ENCODE measurements around the gene C11orf97. TPM values are rescaled to one million over a fixed set of nuclear protein-coding genes. Genes with fewer than 3 reads are reported as not detected.
A peak's percentile ranks its signal among the peaks of the same experiment; 100 is the strongest.

The C11orf97 gene
- total RNA-seq, 4 donors from 2014 or later: not detected

GRCh38 chr11:94543695-94544645 is 31.7 kb downstream of the C11orf97 start, which contains the start of gene FUT4:
TSS of gene FUT4 (plus strand) at chr11:94543921. CDS start at chr11:94544134, 213 bp downstream.
- peak; percentile 89 to 91 for ATAC-seq
- Histone ChIP-seq H3K4me3 (peak within 1 kb of the TSS; percentile 70 to 86 (median 82)), H3K27ac (peak within 1 kb of the TSS; percentile 84 to 93 (median 92)), H3K9me3 (no peaks in the 10 kb centered on the region), H3K4me1 (peaks cover 0 to 10% of the 10 kb centered on the region in 2 donors), H3K36me3 (no peaks in the 10 kb centered on the region), H3K27me3 (no peaks in the 10 kb centered on the region)
- in situ Hi-C loops (cut with MboI; ENCODE audit: low sequenced_read_pairs in 4 of 4) (no loop called here), intact Hi-C loops (cut with DNase I; ENCODE audit: low total_unique reads) (no loop called here)
- peak; percentile 74 to 77 for DNase-seq
- peak; percentile 45 to 57 for TF ChIP-seq POLR2A (IDR thresholded peaks at IDR 0.05)
- TF ChIP-seq, protein P1, sequence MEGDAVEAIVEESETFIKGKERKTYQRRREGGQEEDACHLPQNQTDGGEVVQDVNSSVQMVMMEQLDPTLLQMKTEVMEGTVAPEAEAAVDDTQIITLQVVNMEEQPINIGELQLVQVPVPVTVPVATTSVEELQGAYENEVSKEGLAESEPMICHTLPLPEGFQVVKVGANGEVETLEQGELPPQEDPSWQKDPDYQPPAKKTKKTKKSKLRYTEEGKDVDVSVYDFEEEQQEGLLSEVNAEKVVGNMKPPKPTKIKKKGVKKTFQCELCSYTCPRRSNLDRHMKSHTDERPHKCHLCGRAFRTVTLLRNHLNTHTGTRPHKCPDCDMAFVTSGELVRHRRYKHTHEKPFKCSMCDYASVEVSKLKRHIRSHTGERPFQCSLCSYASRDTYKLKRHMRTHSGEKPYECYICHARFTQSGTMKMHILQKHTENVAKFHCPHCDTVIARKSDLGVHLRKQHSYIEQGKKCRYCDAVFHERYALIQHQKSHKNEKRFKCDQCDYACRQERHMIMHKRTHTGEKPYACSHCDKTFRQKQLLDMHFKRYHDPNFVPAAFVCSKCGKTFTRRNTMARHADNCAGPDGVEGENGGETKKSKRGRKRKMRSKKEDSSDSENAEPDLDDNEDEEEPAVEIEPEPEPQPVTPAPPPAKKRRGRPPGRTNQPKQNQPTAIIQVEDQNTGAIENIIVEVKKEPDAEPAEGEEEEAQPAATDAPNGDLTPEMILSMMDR (IDR thresholded peaks at IDR 0.05 in 4 of 5, conservative IDR thresholded peaks at IDR 0.05 in 1 of 5): no peak

DNA sequence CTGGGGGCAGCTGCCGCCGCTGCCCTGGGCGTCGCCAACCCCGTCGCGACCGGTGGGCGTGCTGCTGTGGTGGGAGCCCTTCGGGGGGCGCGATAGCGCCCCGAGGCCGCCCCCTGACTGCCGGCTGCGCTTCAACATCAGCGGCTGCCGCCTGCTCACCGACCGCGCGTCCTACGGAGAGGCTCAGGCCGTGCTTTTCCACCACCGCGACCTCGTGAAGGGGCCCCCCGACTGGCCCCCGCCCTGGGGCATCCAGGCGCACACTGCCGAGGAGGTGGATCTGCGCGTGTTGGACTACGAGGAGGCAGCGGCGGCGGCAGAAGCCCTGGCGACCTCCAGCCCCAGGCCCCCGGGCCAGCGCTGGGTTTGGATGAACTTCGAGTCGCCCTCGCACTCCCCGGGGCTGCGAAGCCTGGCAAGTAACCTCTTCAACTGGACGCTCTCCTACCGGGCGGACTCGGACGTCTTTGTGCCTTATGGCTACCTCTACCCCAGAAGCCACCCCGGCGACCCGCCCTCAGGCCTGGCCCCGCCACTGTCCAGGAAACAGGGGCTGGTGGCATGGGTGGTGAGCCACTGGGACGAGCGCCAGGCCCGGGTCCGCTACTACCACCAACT is 32.5 kb downstream of the C11orf97 start:
- DNase-seq: no peak
- Histone ChIP-seq H3K9me3 (no peaks in the 10 kb centered on the region), H3K36me3 (no peaks in the 10 kb centered on the region), H3K27me3 (no peaks in the 10 kb centered on the region), H3K4me1 (peaks cover 0 to 10% of the 10 kb centered on the region in 2 donors), H3K27ac (peak overlapping the region; percentile 2 to 92 (median 88)), H3K4me3 (peak overlapping the region; percentile 70 to 86 (median 82))
- in situ Hi-C loops (cut with MboI; ENCODE audit: low sequenced_read_pairs in 4 of 4): no loop called here
- ATAC-seq: no peak
- TF ChIP-seq POLR2A (IDR thresholded peaks at IDR 0.05): no peak
- TF ChIP-seq, protein P1 (IDR thresholded peaks at IDR 0.05 in 4 of 5, conservative IDR thresholded peaks at IDR 0.05 in 1 of 5): no peak
- intact Hi-C loops (cut with DNase I; ENCODE audit: low total_unique reads): no loop called here

DNA sequence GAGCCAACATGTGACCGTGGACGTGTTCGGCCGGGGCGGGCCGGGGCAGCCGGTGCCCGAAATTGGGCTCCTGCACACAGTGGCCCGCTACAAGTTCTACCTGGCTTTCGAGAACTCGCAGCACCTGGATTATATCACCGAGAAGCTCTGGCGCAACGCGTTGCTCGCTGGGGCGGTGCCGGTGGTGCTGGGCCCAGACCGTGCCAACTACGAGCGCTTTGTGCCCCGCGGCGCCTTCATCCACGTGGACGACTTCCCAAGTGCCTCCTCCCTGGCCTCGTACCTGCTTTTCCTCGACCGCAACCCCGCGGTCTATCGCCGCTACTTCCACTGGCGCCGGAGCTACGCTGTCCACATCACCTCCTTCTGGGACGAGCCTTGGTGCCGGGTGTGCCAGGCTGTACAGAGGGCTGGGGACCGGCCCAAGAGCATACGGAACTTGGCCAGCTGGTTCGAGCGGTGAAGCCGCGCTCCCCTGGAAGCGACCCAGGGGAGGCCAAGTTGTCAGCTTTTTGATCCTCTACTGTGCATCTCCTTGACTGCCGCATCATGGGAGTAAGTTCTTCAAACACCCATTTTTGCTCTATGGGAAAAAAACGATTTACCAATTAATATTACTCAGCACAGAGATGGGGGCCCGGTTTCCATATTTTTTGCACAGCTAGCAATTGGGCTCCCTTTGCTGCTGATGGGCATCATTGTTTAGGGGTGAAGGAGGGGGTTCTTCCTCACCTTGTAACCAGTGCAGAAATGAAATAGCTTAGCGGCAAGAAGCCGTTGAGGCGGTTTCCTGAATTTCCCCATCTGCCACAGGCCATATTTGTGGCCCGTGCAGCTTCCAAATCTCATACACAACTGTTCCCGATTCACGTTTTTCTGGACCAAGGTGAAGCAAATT is 33.3 kb downstream of the C11orf97 start:
- Histone ChIP-seq H3K9me3 (no peaks in the 10 kb centered on the region), H3K27me3 (no peaks in the 10 kb centered on the region), H3K4me3 (peak overlapping the region; percentile 70 to 86 (median 82)), H3K27ac (no peak overlapping the region), H3K4me1 (peaks cover 0 to 10% of the 10 kb centered on the region in 2 donors), H3K36me3 (no peaks in the 10 kb centered on the region)
- in situ Hi-C loops (cut with MboI; ENCODE audit: low sequenced_read_pairs in 4 of 4): no loop called here
- DNase-seq: no peak
- intact Hi-C loops (cut with DNase I; ENCODE audit: low total_unique reads): no loop called here
- ATAC-seq: no peak
- TF ChIP-seq POLR2A (IDR thresholded peaks at IDR 0.05): no peak
- TF ChIP-seq, protein P1 (IDR thresholded peaks at IDR 0.05 in 4 of 5, conservative IDR thresholded peaks at IDR 0.05 in 1 of 5): no peak

GRCh38 chr11:94546162-94546470 is 33.9 kb downstream of the C11orf97 start:
- ATAC-seq: no peak
- intact Hi-C loops (cut with DNase I; ENCODE audit: low total_unique reads): no loop called here
- H3K4me1 ChIP-seq: peaks cover 0 to 10% of the 10 kb centered on the region in 2 donors

More at GRCh38 chr11:94546162-94546470, 33.9 kb downstream of the C11orf97 start:
- in situ Hi-C loops (cut with MboI; ENCODE audit: low sequenced_read_pairs in 4 of 4): no loop called here
- Histone ChIP-seq H3K27ac (no peak overlapping the region), H3K9me3 (no peaks in the 10 kb centered on the region), H3K36me3 (no peaks in the 10 kb centered on the region), H3K27me3 (no peaks in the 10 kb centered on the region), H3K4me3 (no peak overlapping the region)
- TF ChIP-seq, protein P1 (IDR thresholded peaks at IDR 0.05 in 4 of 5, conservative IDR thresholded peaks at IDR 0.05 in 1 of 5): no peak
- no peak for TF ChIP-seq POLR2A (IDR thresholded peaks at IDR 0.05)
- no peak for DNase-seq

Measured in gastrocnemius medialis (tissue), 4 donors.